ENCODE measurements around the gene PEX11B.
A peak's percentile ranks its signal among the peaks of the same experiment; 100 is the strongest.

PEX11B gene

GRCh38 chr1:145918144-145918991, at the start of gene PEX11B:
Gene PEX11B, minus strand, starts transcription at chr1:145918717. Its CDS starts 29 bp downstream, at chr1:145918688.
- DNase-seq (ENCODE audit: extremely low spot score) = peak; percentile 91
- ChIA-PET POLR2A (interaction anchor here (1.4 to 2.0 kb wide), 2 partner anchors 9 to 46 kb away, joined by 6 to 8 read pairs; partner anchors contain the start of genes ANKRD34A, POLR3GL and RBM8A), CTCF (interaction anchor here (0.6 to 1.3 kb wide), 6 partner anchors 8 to 74 kb away, joined by 3 to 5 read pairs (median 4); partner anchors contain the start of genes NUDT17 and RBM8A)
- no peak for TF ChIP-seq CTCF (IDR thresholded peaks at IDR 0.05; ENCODE audit: control extremely low read depth, extremely low read depth, low read depth, missing control alignments)

DNA sequence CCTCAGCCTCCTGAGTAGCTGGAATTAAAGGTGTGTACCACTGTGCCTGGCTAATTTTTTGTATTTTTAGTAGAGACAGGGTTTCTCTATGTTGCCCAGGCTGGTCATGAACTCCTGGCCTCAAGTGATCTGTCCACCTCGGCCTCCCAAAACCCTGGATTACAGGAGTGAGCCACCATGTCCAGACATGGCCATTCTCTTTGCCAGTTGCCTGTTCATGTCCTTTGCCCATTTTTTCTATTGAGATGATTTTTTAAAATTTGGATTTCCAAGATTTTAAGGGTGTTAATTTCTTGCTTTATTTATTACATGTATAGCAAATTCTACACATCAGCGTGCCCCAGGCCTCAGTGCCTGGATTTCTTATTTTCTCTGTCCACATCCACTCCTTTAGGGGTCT, 48.8 kb upstream of the PEX11B start:
- CTCF ChIA-PET = interaction anchor here (0.6 to 9.0 kb wide), 4 partner anchors 9 to 75 kb away, joined by 3 to 113 read pairs (median 4); partner anchors contain the start of gene LIX1L
- DNase-seq (ENCODE audit: extremely low spot score) = no peak
- POLR2A ChIA-PET = no interaction called here
- TF ChIP-seq CTCF (IDR thresholded peaks at IDR 0.05; ENCODE audit: control extremely low read depth, extremely low read depth, low read depth, missing control alignments) = no peak

GRCh38 chr1:145965119-145965744, 46.7 kb upstream of the PEX11B start:
- ChIA-PET POLR2A (interaction anchor here (0.5 to 2.1 kb wide), 6 partner anchors 13 to 46 kb away, joined by 3 to 9 read pairs (median 5); partner anchors contain the start of genes PEX11B and RBM8A), CTCF (interaction anchor here (1.0 to 9.0 kb wide), 16 partner anchors 8 to 244 kb away, joined by 3 to 113 read pairs (median 4); partner anchors contain the start of genes ITGA10, NUDT17 and PIAS3)
- TF ChIP-seq CTCF (IDR thresholded peaks at IDR 0.05; ENCODE audit: control extremely low read depth, extremely low read depth, low read depth, missing control alignments) = no peak
- no peak for DNase-seq (ENCODE audit: extremely low spot score)

GRCh38 chr1:145964328-145965118, 46.0 kb upstream of the PEX11B start, which contains the start of the genes ANKRD34A and POLR3GL:
Gene ANKRD34A, minus strand, starts transcription at chr1:145964575. Its CDS starts 2,816 bp downstream, at chr1:145961759.
Gene POLR3GL, plus strand, starts transcription at chr1:145964690. Its CDS starts 10,176 bp downstream, at chr1:145974866.
- POLR2A ChIA-PET = interaction anchor here (0.5 to 2.2 kb wide), 10 partner anchors 13 to 87 kb away, joined by 3 to 9 read pairs (median 4); partner anchors contain the start of genes PEX11B and RBM8A
- CTCF ChIA-PET = interaction anchor here (1.0 to 9.0 kb wide), 23 partner anchors 8 to 244 kb away, joined by 3 to 113 read pairs (median 4); partner anchors contain the start of genes ITGA10, NUDT17, PIAS3 and RBM8A
- peak; percentile 91 for DNase-seq (ENCODE audit: extremely low spot score)
- TF ChIP-seq CTCF (IDR thresholded peaks at IDR 0.05; ENCODE audit: control extremely low read depth, extremely low read depth, low read depth, missing control alignments) = no peak

- DNase-seq (ENCODE audit: extremely low spot score) = no peak
- ChIA-PET CTCF (interaction anchor here (0.7 to 9.0 kb wide), 23 partner anchors 8 to 118 kb away, joined by 3 to 113 read pairs (median 4); partner anchors contain the start of genes ITGA10, NUDT17, PIAS3 and RBM8A), POLR2A (interaction anchor here (0.6 to 2.2 kb wide), 5 partner anchors 14 to 44 kb away, joined by 3 to 9 read pairs (median 5); partner anchors contain the start of genes PEX11B and RBM8A)
- no peak for TF ChIP-seq CTCF (IDR thresholded peaks at IDR 0.05; ENCODE audit: control extremely low read depth, extremely low read depth, low read depth, missing control alignments)
Measured at GRCh38 chr1:145963265-145964019, 44.9 kb upstream of the PEX11B start.
